Memory B cell (primary cell): ENCODE data around the gene FRMPD4.
A peak's percentile ranks its signal among the peaks of the same experiment; 100 is the strongest.

Experiments
- ATAC-seq: fragments of 150-1000 bp; cut with Tn5 transposase; 2 replicates; pipeline ENCODE4 v1.10.0; 2021; ENCODE audit warnings: low read depth, mild to moderate bottlenecking, moderate library complexity
- DNase-seq, 2 donors: peaks; one replicate each; pipeline ENCODE4 v3.0.0; 2022; ENCODE audit warnings: low spot score in 2 of 2
- H3K27ac Mint-ChIP-seq: one replicate; pipeline ENCODE4 v1.8.0; 2022; ENCODE audit warnings: mild to moderate bottlenecking, moderate library complexity, mixed read lengths
- H3K27me3 Mint-ChIP-seq: one replicate; pipeline ENCODE4 v1.8.0; 2022; ENCODE audit warnings: mixed read lengths
- H3K36me3 Mint-ChIP-seq: one replicate; pipeline ENCODE4 v1.8.0; 2022; ENCODE audit warnings: mild to moderate bottlenecking, mixed read lengths
- H3K4me1 Mint-ChIP-seq: one replicate; pipeline ENCODE4 v1.8.0; 2022; ENCODE audit warnings: mixed read lengths
- H3K4me3 Mint-ChIP-seq: one replicate; pipeline ENCODE4 v1.8.0; 2022; ENCODE audit warnings: mild to moderate bottlenecking, moderate library complexity, mixed read lengths
- H3K9me3 Mint-ChIP-seq: one replicate; pipeline ENCODE4 v1.8.0; 2022; ENCODE audit warnings: mixed read lengths

Gene FRMPD4

GRCh38 chrX:12758291-12758690 is 620.0 kb downstream of the FRMPD4 start:
- H3K27me3 Mint-ChIP-seq, result peaks cover 11% of the 10 kb centered on the region
- no peak overlapping the region for H3K27ac Mint-ChIP-seq
- DNase-seq, result no peak
- H3K4me1 Mint-ChIP-seq, result no peaks in the 10 kb centered on the region
- no peaks in the 10 kb centered on the region for H3K9me3 Mint-ChIP-seq
- H3K36me3 Mint-ChIP-seq, result no peaks in the 10 kb centered on the region
- no peak for ATAC-seq
- no peak overlapping the region for H3K4me3 Mint-ChIP-seq

GRCh38 chrX:12767856-12768255 is 629.6 kb downstream of the FRMPD4 start:
- Mint-ChIP-seq H3K4me3 (no peak overlapping the region), H3K9me3 (no peaks in the 10 kb centered on the region), H3K27me3 (peaks cover 4% of the 10 kb centered on the region), H3K27ac (no peak overlapping the region), H3K36me3 (no peaks in the 10 kb centered on the region), H3K4me1 (peaks cover 4% of the 10 kb centered on the region)
- no peak for ATAC-seq
- no peak for DNase-seq

GRCh38 chrX:12768491-12768890 is 630.2 kb downstream of the FRMPD4 start:
- H3K4me3 Mint-ChIP-seq, result no peak overlapping the region
- no peak for ATAC-seq
- DNase-seq, result no peak
- H3K27me3 Mint-ChIP-seq, result peaks cover 4% of the 10 kb centered on the region
- H3K36me3 Mint-ChIP-seq, result no peaks in the 10 kb centered on the region
- no peak overlapping the region for H3K27ac Mint-ChIP-seq
- no peaks in the 10 kb centered on the region for H3K9me3 Mint-ChIP-seq
- peaks cover 4% of the 10 kb centered on the region for H3K4me1 Mint-ChIP-seq

GRCh38 chrX:12770440-12770839 is 632.2 kb downstream of the FRMPD4 start:
- Mint-ChIP-seq H3K36me3 (no peaks in the 10 kb centered on the region), H3K4me3 (no peak overlapping the region), H3K4me1 (peaks cover 4% of the 10 kb centered on the region), H3K27ac (no peak overlapping the region), H3K27me3 (peaks cover 4% of the 10 kb centered on the region), H3K9me3 (no peaks in the 10 kb centered on the region)
- ATAC-seq (peak; percentile 21), DNase-seq (peak in 1 of 2 donors; percentile 2)

- peaks cover 4% of the 10 kb centered on the region for H3K4me1 Mint-ChIP-seq
- H3K4me3 Mint-ChIP-seq, result no peak overlapping the region
- H3K36me3 Mint-ChIP-seq, result no peaks in the 10 kb centered on the region
- ATAC-seq (peak; percentile 99), DNase-seq (peak; percentile 51 to 54)
- peaks cover 2% of the 10 kb centered on the region for H3K27me3 Mint-ChIP-seq
- no peaks in the 10 kb centered on the region for H3K9me3 Mint-ChIP-seq
- no peak overlapping the region for H3K27ac Mint-ChIP-seq
Measured at GRCh38 chrX:12771445-12772069, 633.3 kb downstream of the FRMPD4 start.
